HepG2 (cell line): ENCODE data around the gene ZNF888. TPM values are rescaled to one million over a fixed set of nuclear protein-coding genes. Genes with fewer than 3 reads are reported as not detected.
A peak's percentile ranks its signal among the peaks of the same experiment; 100 is the strongest.

ENCODE experiments used
- AGO2 ChIP-seq: fragments of 200-400 bp; formaldehyde crosslinking; optimal IDR thresholded peaks from 2 replicates; pipeline ENCODE3; 2017; ENCODE audit warnings: mild to moderate bottlenecking, low read depth, low read length, moderate library complexity
- EHMT2 ChIP-seq: fragments of 200-600 bp; sonication (generic); IDR thresholded peaks from 2 replicates; pipeline ENCODE4 v1.7.0; 2017; ENCODE audit warnings: antibody characterized with exemption, low read depth, low read length, borderline replicate concordance
- GTF2F1 ChIP-seq: fragments of 150-350 bp; IDR thresholded peaks from 2 replicates; pipeline ENCODE4 v1.6.1; 2014; ENCODE audit warnings: low read length
- HOXD1 ChIP-seq: sonication (generic); formaldehyde crosslinking; IDR thresholded peaks from 2 replicates; pipeline ENCODE4 v1.5.0; 2020; ENCODE audit warnings: missing genetic modification reagents
- NBN ChIP-seq: fragments of 450-650 bp; conservative IDR thresholded peaks from 2 replicates; pipeline ENCODE4 v1.6.1; 2017
- NR2F6 ChIP-seq, 2 experiments: IDR thresholded peaks; 2 replicates each; pipeline ENCODE4 v1.6.1; 2016; ENCODE audit warnings: antibody characterized with exemption in 1 of 2, mild to moderate bottlenecking in 1 of 2
- RFXAP ChIP-seq: sonication (generic); formaldehyde crosslinking; IDR thresholded peaks from 2 replicates; pipeline ENCODE4 v1.4.0; 2020; ENCODE audit warnings: missing genetic modification reagents, borderline replicate concordance
- SIN3A ChIP-seq: IDR thresholded peaks from 2 replicates; pipeline ENCODE4 v1.6.1; 2011; ENCODE audit warnings: low read depth, mild to moderate bottlenecking, control low read depth, low read length, borderline replicate concordance
- SNAPC4 ChIP-seq: sonication (generic); formaldehyde crosslinking; IDR thresholded peaks from 2 replicates; pipeline ENCODE4 v1.4.0; 2020; ENCODE audit warnings: mild to moderate bottlenecking, missing genetic modification reagents
- ZNF280B ChIP-seq: sonication (generic); formaldehyde crosslinking; IDR thresholded peaks from 2 replicates; pipeline ENCODE4 v1.5.0; 2020; ENCODE audit warnings: missing genetic modification reagents, mild to moderate bottlenecking, borderline replicate concordance
- ZNF550 ChIP-seq: sonication (generic); formaldehyde crosslinking; IDR thresholded peaks from 2 replicates; pipeline ENCODE4 v1.4.0; 2020; ENCODE audit warnings: mild to moderate bottlenecking, missing genetic modification reagents, borderline replicate concordance
- ZZZ3 ChIP-seq: sonication (generic); formaldehyde crosslinking; IDR thresholded peaks from 2 replicates; pipeline ENCODE4 v1.4.0; 2020; ENCODE audit warnings: missing genetic modification reagents, mild to moderate bottlenecking, borderline replicate concordance
- polyA plus RNA-seq, 8 experiments: library from polyadenylated mRNA; depleted of rRNA in 3 of 8; stranded (reverse) in 7 of 8; unstranded in 1 of 8; fragments of >200 nt; fragmentation: Illumina TruSeq in 4 of 8; extraction: Trizol in 4 of 8; gene quantifications; 2 replicates each; pipeline versions ENCODE4 v1.2.1 to v1.2.3, GENCODE V29; 2011 to 2016; ENCODE audit warnings: low read depth in 4 of 8, missing spikeins in 1 of 8, mixed read lengths in 1 of 8; ENCODE audit not compliant: insufficient read depth in 1 of 8
- total RNA-seq, 5 experiments: library from RNA; depleted of rRNA; stranded (reverse); fragments of >200 nt; fragmentation: Illumina TruSeq; extraction: Trizol; gene quantifications; 2 replicates each; pipeline ENCODE4 v1.2.3, GENCODE V29; 2016; ENCODE audit warnings: low read depth in 1 of 5

ZNF888 gene
- total and polyA plus RNA-seq, 2 of the 13 experiments (the other 11 are each of a cell fraction or from before 2014, with no cell fraction given) = 1.7 to 7.6 TPM

GRCh38 chr19:52962394-52963246, 39.4 kb upstream of the ZNF888 start, which contains the start of gene ZNF816 (continued):
- TF ChIP-seq ZNF280B (CRISPR knock-in tag) = no peak
- TF ChIP-seq EHMT2 = no peak
- no peak for TF ChIP-seq ZZZ3 (CRISPR knock-in tag)
- no peak for TF ChIP-seq GTF2F1
- TF ChIP-seq AGO2 = peak; percentile 18
- TF ChIP-seq SIN3A = peak; percentile 83; the same call in 1 of the 2 replicates
- no peak for TF ChIP-seq ZNF550 (CRISPR knock-in tag)
- no peak for TF ChIP-seq HOXD1 (CRISPR knock-in tag)
- TF ChIP-seq NR2F6 (IDR thresholded peaks at IDR 0.05) = no peak
- 0 out of 2 replicates have a peak, but pooled peaks have one; percentile 18 for TF ChIP-seq NR2F6 (CRISPR knock-in tag; IDR thresholded peaks at IDR 0.05)
- no peak for TF ChIP-seq NBN
- no peak for TF ChIP-seq RFXAP (CRISPR knock-in tag)
- TF ChIP-seq SNAPC4 (CRISPR knock-in tag) = 0 out of 2 replicates have a peak, but pooled peaks have one; percentile 26
